Activated CD4-positive, alpha-beta memory T cell treated with anti-CD3 and anti-CD28 coated beads, Interleukin-2, amount 10 ng/mL, durations not matched to agents 7 days and 5 days (primary cell): ENCODE data around the gene TROAP. TPM values are rescaled to one million over a fixed set of nuclear protein-coding genes. Genes with fewer than 3 reads are reported as not detected.
"Not testable (repeated sequence)": the region's sequence is repeated elsewhere in the genome, so short reads cannot be mapped to it uniquely, and the experiment has no call there.

Experiments
- CTCF ChIA-PET: fragments of 350-600 bp; sonication (Branson Sonifier 250); formaldehyde crosslinking; loops from one replicate; lab custom pipeline; 2021; ENCODE audit warnings: antibody characterized with exemption, inconsistent platforms; lab: Charles Lee
- POLR2A ChIA-PET: fragments of 350-600 bp; sonication (Branson Sonifier 250); formaldehyde crosslinking; loops from one replicate; lab custom pipeline; 2021; ENCODE audit warnings: antibody characterized with exemption; lab: Charles Lee
- DNase-seq: peaks from one replicate; pipeline ENCODE4 v3.0.0-alpha.2; 2020
- H3K27ac Mint-ChIP-seq: one replicate; pipeline ENCODE4 v1.8.0; 2021; ENCODE audit warnings: mild to moderate bottlenecking, mixed read lengths
- H3K27me3 Mint-ChIP-seq: one replicate; pipeline ENCODE4 v1.8.0; 2021; ENCODE audit warnings: mixed read lengths
- H3K36me3 Mint-ChIP-seq: one replicate; pipeline ENCODE4 v1.8.0; 2021; ENCODE audit warnings: low read depth, mixed read lengths
- H3K4me1 Mint-ChIP-seq: one replicate; pipeline ENCODE4 v1.8.0; 2021; ENCODE audit warnings: mixed read lengths
- H3K4me3 Mint-ChIP-seq: one replicate; pipeline ENCODE4 v1.8.0; 2021; ENCODE audit warnings: mild to moderate bottlenecking, mixed read lengths
- H3K9me3 Mint-ChIP-seq: one replicate; pipeline ENCODE4 v1.8.0; 2021; ENCODE audit warnings: mixed read lengths
- total RNA-seq, 2 experiments: library from RNA; stranded (reverse); gene quantifications; one replicate each; pipeline ENCODE4 v1.2.3, GENCODE V29; 2021

The TROAP gene
- total RNA-seq, 2 experiments from 2014 or later = 75.1 to 79.5 TPM

DNA sequence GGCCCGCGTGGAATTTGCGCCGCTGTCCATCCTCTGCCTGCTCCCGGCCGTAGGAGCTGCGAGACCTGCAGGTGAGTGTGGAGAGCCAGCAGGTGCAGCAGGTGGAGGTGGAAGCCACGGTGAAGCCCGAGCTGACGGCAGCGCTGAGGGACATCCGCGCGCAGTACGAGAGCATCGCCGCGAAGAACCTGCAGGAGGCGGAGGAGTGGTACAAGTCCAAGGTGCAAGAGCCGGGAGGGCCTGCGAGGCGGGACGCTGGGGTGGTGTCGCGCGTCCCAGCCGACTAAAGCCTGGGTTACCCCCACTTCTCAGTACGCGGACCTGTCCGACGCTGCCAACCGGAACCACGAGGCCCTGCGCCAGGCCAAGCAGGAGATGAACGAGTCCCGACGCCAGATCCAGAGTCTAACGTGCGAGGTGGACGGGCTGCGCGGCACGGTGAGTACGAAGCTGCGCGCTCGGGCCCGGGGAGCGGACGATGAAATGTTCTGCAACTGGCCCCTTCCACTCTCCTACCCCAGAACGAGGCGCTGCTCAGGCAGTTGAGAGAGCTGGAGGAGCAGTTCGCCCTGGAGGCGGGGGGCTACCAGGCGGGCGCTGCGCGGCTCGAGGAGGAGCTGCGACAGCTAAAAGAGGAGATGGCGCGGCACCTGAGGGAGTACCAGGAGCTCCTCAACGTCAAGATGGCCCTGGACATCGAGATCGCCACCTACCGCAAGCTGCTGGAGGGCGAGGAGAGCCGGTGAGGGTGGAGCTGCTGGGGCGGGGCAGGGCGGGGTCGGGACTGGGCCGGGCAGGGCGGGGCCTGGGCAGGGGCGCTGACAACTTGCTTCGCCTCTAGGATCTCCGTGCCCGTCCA is 26.0 kb upstream of the TROAP start:
- H3K4me1 Mint-ChIP-seq = peaks cover 40% of the 10 kb centered on the region
- CTCF ChIA-PET = interaction anchor here (0.7 to 14.1 kb wide), 20 partner anchors 8 to 230 kb away, joined by 3 to 161 read pairs (median 6); partner anchors contain the start of genes C1QL4, DNAJC22 and TROAP
- peaks cover 52% of the 10 kb centered on the region for H3K27me3 Mint-ChIP-seq
- no peak overlapping the region for H3K27ac Mint-ChIP-seq
- H3K9me3 Mint-ChIP-seq = no peaks in the 10 kb centered on the region
- H3K36me3 Mint-ChIP-seq = no peaks in the 10 kb centered on the region
- peak overlapping the region; percentile 62 for H3K4me3 Mint-ChIP-seq
- DNase-seq = peak; percentile 60
- POLR2A ChIA-PET = interaction anchor here (0.8 to 3.6 kb wide), 5 partner anchors 22 to 70 kb away, joined by 3 to 21 read pairs (median 9); partner anchors contain the start of genes TROAP and TUBA1C

DNA sequence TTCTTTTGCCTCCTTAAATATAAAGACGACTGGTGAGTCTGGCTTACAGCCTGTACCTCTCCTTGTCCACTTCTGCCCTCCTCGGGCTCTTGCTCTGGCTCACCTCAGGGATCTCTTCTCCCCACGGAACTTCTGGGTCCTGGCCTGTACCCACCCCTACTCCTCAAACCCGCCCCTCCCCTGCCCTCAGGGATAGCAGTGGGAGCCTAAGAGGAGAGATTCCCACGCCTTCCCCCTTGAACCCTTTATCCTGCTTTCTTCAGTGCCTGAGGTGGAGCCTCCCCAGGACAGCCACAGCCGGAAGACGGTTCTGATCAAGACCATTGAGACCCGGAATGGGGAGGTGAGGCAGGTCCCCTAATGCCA is 25.4 kb upstream of the TROAP start:
- H3K4me1 Mint-ChIP-seq = peaks cover 40% of the 10 kb centered on the region
- no peaks in the 10 kb centered on the region for H3K36me3 Mint-ChIP-seq
- no peaks in the 10 kb centered on the region for H3K9me3 Mint-ChIP-seq
- CTCF ChIA-PET = interaction anchor here (0.7 to 14.1 kb wide), 16 partner anchors 8 to 230 kb away, joined by 3 to 161 read pairs (median 6); partner anchors contain the start of genes C1QL4, DNAJC22 and TROAP
- POLR2A ChIA-PET = interaction anchor here (0.8 to 3.6 kb wide), 5 partner anchors 23 to 69 kb away, joined by 3 to 21 read pairs (median 9); partner anchors contain the start of genes TROAP and TUBA1C
- H3K27me3 Mint-ChIP-seq = peaks cover 52% of the 10 kb centered on the region
- H3K4me3 Mint-ChIP-seq = peak overlapping the region; percentile 44
- no peak overlapping the region for H3K27ac Mint-ChIP-seq
- no peak for DNase-seq

DNA sequence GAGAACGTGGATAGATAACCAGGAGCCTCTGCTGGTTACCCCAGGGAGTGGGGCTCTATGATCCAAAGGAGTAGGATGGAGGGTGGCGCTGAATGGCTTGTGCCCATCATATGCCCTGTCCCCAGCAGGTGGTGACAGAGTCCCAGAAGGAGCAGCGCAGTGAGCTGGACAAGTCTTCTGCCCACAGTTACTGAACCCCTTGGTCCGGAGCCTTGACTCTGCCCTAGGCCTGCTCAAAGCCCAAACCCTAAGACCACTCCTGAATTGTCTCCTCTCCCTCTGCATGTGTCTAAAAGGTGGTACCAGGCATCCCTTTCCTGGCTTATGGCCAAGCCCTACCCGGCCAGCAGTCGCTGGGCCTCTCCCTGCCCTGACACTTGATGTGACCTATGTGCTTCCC is 24.9 kb upstream of the TROAP start:
- Mint-ChIP-seq H3K36me3 (no peaks in the 10 kb centered on the region), H3K4me3 (peak overlapping the region; percentile 44), H3K4me1 (peaks cover 40% of the 10 kb centered on the region), H3K9me3 (no peaks in the 10 kb centered on the region), H3K27me3 (peaks cover 54% of the 10 kb centered on the region), H3K27ac (no peak overlapping the region)
- no peak for DNase-seq
- POLR2A ChIA-PET = interaction anchor here (1.1 to 1.2 kb wide), 2 partner anchors 24 to 69 kb away, joined by 3 to 4 read pairs; partner anchors contain the start of gene TROAP
- CTCF ChIA-PET = interaction anchor here (2.9 to 4.1 kb wide), 2 partner anchors 25 to 39 kb away, joined by 15 to 36 read pairs; partner anchors contain the start of genes C1QL4 and TROAP

DNA sequence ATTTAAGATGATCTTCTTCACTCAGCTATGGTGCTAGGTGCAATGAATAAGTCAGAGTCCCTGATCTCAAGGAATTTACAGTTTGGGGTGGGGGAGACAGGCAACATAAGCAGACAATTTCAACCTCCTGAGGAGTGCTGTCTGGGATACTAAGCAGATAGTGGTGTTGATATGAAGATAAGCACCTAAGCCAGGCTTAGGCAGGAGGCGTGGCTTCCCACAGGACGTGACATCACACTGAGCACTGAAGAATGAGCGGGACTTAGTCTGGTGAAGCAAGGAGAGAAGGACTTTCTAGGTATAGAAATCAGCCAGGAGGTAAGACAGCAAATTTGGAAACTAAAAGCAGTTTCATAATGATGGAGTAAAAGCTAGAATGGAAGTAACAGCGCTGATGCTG is 21.3 kb upstream of the TROAP start:
- Mint-ChIP-seq H3K27ac (peak overlapping the region; percentile 22), H3K27me3 (peaks cover 36% of the 10 kb centered on the region), H3K9me3 (no peaks in the 10 kb centered on the region), H3K4me1 (peaks cover 29% of the 10 kb centered on the region), H3K4me3 (peak overlapping the region; percentile 18), H3K36me3 (no peaks in the 10 kb centered on the region)
- CTCF ChIA-PET = interaction anchor here (0.7 to 2.1 kb wide), 4 partner anchors 9 to 215 kb away, joined by 3 to 10 read pairs (median 4); partner anchors contain the start of genes C1QL4 and DNAJC22
- peak; percentile 64 for DNase-seq
- POLR2A ChIA-PET = interaction anchor here (2.8 kb wide), 1 partner anchor 21 kb away, joined by 10 read pairs; the partner anchor contains the start of gene TROAP

- Mint-ChIP-seq H3K4me3 (no peak overlapping the region), H3K27ac (no peak overlapping the region), H3K36me3 (no peaks in the 10 kb centered on the region), H3K4me1 (peaks cover 9% of the 10 kb centered on the region), H3K27me3 (peaks cover 25% of the 10 kb centered on the region), H3K9me3 (no peaks in the 10 kb centered on the region)
- POLR2A ChIA-PET = interaction anchor here (1.0 to 2.8 kb wide), 3 partner anchors 9 to 45 kb away, joined by 3 to 10 read pairs (median 5); partner anchors contain the start of genes PRPH and TROAP
- no peak for DNase-seq
- CTCF ChIA-PET = interaction anchor here (1.0 to 1.2 kb wide), 3 partner anchors 16 to 55 kb away, joined by 3 to 5 read pairs (median 3); no protein-coding TSS in a partner anchor
These were observed 18.9 kb upstream of the TROAP start for GRCh38 chr12:49304161-49304560.

DNA sequence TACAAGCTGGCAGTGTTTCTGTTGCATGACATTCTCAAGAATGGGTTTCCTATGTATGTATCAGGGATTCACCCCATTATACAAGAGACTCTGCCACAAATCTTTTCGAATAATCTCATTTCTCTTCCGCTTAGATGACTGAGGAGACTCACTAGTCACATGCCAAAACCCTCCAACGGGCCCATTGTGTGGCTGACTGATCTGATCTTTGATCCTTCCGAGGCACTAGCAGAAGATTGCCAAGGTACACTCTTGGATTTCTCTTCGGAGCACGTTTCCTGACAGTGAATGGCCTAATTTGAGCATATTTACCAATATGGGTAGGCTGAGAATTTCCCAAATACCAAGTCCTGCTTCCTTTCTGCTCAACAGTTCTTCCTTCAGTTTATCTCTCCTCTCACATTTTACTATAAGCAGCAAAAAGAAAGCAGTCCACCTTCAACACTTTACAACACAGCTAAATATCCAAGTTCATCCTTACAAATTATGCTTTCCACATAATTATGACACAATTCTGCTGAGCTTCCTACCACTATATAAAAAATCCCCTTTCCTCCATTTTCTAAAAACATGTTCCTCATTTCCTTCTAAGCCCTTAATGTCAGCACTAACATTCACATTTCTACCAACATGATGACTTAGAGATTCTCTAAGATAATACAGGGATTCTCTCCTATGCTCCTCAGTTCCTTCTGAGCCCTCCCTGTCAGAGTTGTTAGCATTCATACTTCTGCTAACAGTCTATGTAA is 17.1 kb upstream of the TROAP start:
- Mint-ChIP-seq H3K27ac (no peak overlapping the region), H3K36me3 (no peaks in the 10 kb centered on the region), H3K9me3 (no peaks in the 10 kb centered on the region), H3K27me3 (peaks cover 34% of the 10 kb centered on the region), H3K4me1 (peaks cover 9% of the 10 kb centered on the region), H3K4me3 (no peak overlapping the region)
- CTCF ChIA-PET = interaction anchor here (0.6 to 1.3 kb wide), 3 partner anchors 9 to 36 kb away, joined by 3 to 4 read pairs (median 3); no protein-coding TSS in a partner anchor
- POLR2A ChIA-PET = no interaction called here
- DNase-seq = no peak

DNA sequence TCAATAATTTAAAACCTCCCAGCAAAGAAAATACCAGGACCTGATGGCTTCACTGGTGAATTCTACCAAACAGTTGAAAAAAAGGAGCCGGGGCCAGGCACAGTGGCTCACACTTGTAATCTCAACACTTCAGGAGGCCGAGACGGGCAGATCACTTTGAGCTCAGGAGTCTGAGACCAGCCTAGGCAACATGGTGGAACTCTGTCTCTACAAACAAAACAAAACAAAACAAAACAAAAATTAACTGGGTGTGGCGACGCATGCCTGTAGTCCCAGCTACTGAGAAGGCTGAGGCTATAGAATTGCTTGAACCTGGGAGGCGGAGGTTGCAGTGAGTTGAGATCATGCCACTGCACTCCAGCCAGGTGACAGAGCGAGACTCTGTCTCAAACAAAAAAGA is 13.7 kb upstream of the TROAP start:
- Mint-ChIP-seq H3K27me3 (peaks cover 35% of the 10 kb centered on the region), H3K27ac (no peak overlapping the region), H3K9me3 (no peaks in the 10 kb centered on the region), H3K36me3 (no peaks in the 10 kb centered on the region), H3K4me1 (no peaks in the 10 kb centered on the region), H3K4me3 (no peak overlapping the region)
- ChIA-PET POLR2A (interaction anchor here (1.6 kb wide), 1 partner anchor 13 kb away, joined by 5 read pairs; the partner anchor contains the start of gene TROAP), CTCF (interaction anchor here (0.8 kb wide), 1 partner anchor 22 kb away, joined by 3 read pairs; no protein-coding TSS in a partner anchor)
- no peak for DNase-seq

- H3K4me3 Mint-ChIP-seq, CTCF ChIA-PET, H3K36me3 Mint-ChIP-seq, H3K27ac Mint-ChIP-seq, H3K9me3 Mint-ChIP-seq, POLR2A ChIA-PET, DNase-seq, H3K4me1 Mint-ChIP-seq: not testable (repeated sequence)
- H3K27me3 Mint-ChIP-seq = peaks cover 31% of the 10 kb centered on the region
These were observed 12.5 kb upstream of the TROAP start for GRCh38 chr12:49310451-49311000.

DNA sequence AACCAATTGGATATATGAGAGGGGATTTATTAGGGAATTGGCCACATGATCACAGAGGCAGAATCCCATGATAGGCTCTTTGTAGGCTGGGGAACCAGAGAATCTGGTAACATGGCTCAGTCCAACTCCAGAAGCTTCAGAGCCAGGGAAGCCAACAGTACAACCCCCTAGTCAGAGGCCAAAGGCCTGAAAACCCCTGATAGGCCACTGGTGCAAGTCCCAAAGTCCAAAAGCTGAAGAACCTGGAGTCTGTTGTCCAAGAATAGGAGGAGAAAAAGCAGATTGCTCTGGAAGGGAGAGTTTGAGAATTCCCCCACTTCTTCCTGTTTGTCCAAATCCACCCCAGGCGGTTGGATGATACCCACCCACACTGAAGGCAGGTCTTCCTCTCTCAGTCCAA is 8.2 kb upstream of the TROAP start:
- no peak for DNase-seq
- Mint-ChIP-seq H3K27ac (no peak overlapping the region), H3K36me3 (no peaks in the 10 kb centered on the region), H3K27me3 (peaks cover 11% of the 10 kb centered on the region), H3K4me1 (no peaks in the 10 kb centered on the region), H3K9me3 (no peaks in the 10 kb centered on the region), H3K4me3 (no peak overlapping the region)
- CTCF ChIA-PET = interaction anchor here (1.3 to 1.4 kb wide), 2 partner anchors 17 to 19 kb away, joined by 3 to 4 read pairs; partner anchors contain the start of gene PRPH
- POLR2A ChIA-PET = no interaction called here

DNA sequence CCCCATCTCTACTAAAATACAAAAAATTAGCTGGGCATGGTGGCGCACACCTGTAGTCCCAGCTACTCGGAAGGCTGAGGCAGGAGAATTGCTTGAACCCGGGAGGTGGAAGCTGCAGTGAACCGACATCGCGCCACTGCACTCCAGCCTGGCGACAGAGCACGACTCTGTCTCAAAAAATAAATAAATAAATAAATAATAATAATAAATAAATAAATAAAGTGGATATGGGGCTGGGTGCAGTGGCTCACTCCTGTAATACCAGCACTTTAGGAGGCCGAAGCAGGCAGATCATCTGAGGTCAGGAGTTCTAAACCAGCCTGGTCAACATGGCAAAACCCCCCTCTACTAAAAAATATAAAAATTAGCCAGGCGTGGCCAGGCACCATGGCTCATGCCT is 5.9 kb upstream of the TROAP start:
- DNase-seq, POLR2A ChIA-PET, H3K4me3 Mint-ChIP-seq, H3K9me3 Mint-ChIP-seq, H3K27me3 Mint-ChIP-seq, CTCF ChIA-PET, H3K36me3 Mint-ChIP-seq, H3K27ac Mint-ChIP-seq: not testable (repeated sequence)
- H3K4me1 Mint-ChIP-seq = peaks cover 11% of the 10 kb centered on the region

- not testable (repeated sequence) for H3K4me3 Mint-ChIP-seq, H3K27ac Mint-ChIP-seq, DNase-seq, H3K27me3 Mint-ChIP-seq, H3K9me3 Mint-ChIP-seq
- CTCF ChIA-PET = interaction anchor here (4.5 kb wide), 1 partner anchor 14 kb away, joined by 51 read pairs; the partner anchor contains the start of gene C1QL4
- H3K4me1 Mint-ChIP-seq = peaks cover 30% of the 10 kb centered on the region
- H3K36me3 Mint-ChIP-seq = peaks cover 11% of the 10 kb centered on the region
- POLR2A ChIA-PET = interaction anchor here (4.1 kb wide), 1 partner anchor 189 kb away, joined by 40 read pairs; the partner anchor contains the start of gene TUBA1B
These were observed 2.5 kb upstream of the TROAP start for GRCh38 chr12:49320411-49321103.
